Astrocyte of the cerebellum (primary cell): Measurements from ENCODE around the gene WDFY1.

ENCODE experiments used
- DNase-seq: peaks from one replicate; pipeline ENCODE4 v3.0.0-alpha.2; 2011; ENCODE audit warnings: low read depth
- H3K4me3 ChIP-seq: 2 replicates; pipeline ENCODE4 v1.5.1; 2011; ENCODE audit warnings: mild to moderate bottlenecking, low read depth, low read length, moderate library complexity
- CTCF ChIP-seq: IDR thresholded peaks from 2 replicates; pipeline ENCODE4 v1.5.1; 2012; ENCODE audit warnings: low read length, low read depth, moderate library complexity, mild to moderate bottlenecking; ENCODE audit errors: missing control alignments
- in situ Hi-C: cut with HindIII; loops from 2 replicates; pipeline ENCODE4 v1.10.0; 2017; ENCODE audit warnings: low sequenced_read_pairs

Gene WDFY1

GRCh38 chr2:223989206-223989855 is 44.2 kb upstream of the WDFY1 start:
- no peak for DNase-seq
- TF ChIP-seq CTCF: no peak
- in situ Hi-C loops: loop anchor here (25.0 kb wide), 1 partner anchor 298 kb away; no protein-coding TSS in a partner anchor
- H3K4me3 ChIP-seq: no peak overlapping the region

GRCh38 chr2:223981241-223981640 is 36.1 kb upstream of the WDFY1 start:
- in situ Hi-C loops: loop anchor here (25.0 kb wide), 1 partner anchor 306 kb away; no protein-coding TSS in a partner anchor
- no peak overlapping the region for H3K4me3 ChIP-seq
- no peak for DNase-seq
- no peak for TF ChIP-seq CTCF

- in situ Hi-C loops: loop anchor here (25.0 kb wide), 1 partner anchor 306 kb away; no protein-coding TSS in a partner anchor
- TF ChIP-seq CTCF: no peak
- no peak for DNase-seq
- no peak overlapping the region for H3K4me3 ChIP-seq
Observed at GRCh38 chr2:223980803-223981202, 35.7 kb upstream of the WDFY1 start.

- no peak overlapping the region for H3K4me3 ChIP-seq
- TF ChIP-seq CTCF: no peak
- in situ Hi-C loops: loop anchor here (25.0 kb wide), 1 partner anchor 307 kb away; no protein-coding TSS in a partner anchor
- no peak for DNase-seq
Observed at GRCh38 chr2:223980397-223980735, 35.2 kb upstream of the WDFY1 start.

- in situ Hi-C loops: loop anchor here (25.0 kb wide), 1 partner anchor 307 kb away; no protein-coding TSS in a partner anchor
- peak; percentile 38 for DNase-seq
- no peak for TF ChIP-seq CTCF
- H3K4me3 ChIP-seq: no peak overlapping the region
Observed at GRCh38 chr2:223979730-223980396, 34.7 kb upstream of the WDFY1 start.

GRCh38 chr2:223978451-223978850 is 33.3 kb upstream of the WDFY1 start:
- TF ChIP-seq CTCF: no peak

More at GRCh38 chr2:223978451-223978850, 33.3 kb upstream of the WDFY1 start:
- in situ Hi-C loops: loop anchor here (25.0 kb wide), 1 partner anchor 309 kb away; no protein-coding TSS in a partner anchor
- no peak for DNase-seq
- H3K4me3 ChIP-seq: no peak overlapping the region
